Measurements from ENCODE around the gene COL16A1. TPM values are rescaled to one million over a fixed set of nuclear protein-coding genes. Genes with fewer than 3 reads are reported as not detected.

COL16A1 gene
- total RNA-seq, 4 donors from 2014 or later, result 79.7 to 128 (median 94.7) TPM

DNA sequence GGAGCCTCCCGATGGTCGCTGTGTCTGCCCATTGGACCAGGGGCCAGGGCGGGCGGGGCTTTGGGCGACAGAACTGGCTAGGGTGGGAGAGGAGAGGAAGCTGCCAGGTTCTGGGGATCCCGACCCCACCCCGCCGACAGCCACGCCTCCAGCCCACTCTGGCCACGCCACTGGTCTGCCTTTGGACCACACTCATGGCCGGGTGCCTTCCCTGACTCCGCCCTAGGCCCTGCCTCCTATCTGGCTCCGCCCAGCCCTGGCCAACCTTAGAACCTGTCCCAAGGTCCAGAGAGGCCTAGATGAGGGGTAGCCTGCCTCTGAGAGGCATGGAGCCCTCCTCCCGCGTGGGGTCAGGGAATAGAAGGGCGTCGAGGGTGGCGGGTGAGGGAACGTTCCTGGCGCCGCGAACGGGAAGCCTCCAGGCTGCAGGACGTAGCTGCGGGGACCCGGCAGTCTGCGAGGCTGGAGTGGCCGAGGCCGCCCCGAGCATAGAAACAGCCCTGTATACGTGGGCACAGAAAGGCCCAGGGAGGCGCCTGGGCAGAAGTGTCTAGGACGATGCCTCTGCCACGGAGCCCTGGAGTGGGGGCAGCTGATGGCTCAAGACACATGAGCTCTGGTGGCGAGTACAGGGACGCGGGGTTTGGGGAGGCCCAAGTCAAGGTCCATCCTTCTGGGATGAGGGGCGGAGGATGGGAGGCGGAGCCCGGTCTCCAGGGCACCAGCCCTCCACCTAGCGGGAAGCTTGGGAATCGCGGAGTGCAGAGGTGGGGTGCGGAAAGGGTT lies 11.5 kb upstream of the COL16A1 start:
- no peak for TF ChIP-seq POLR2A (IDR thresholded peaks at IDR 0.05)
- TF ChIP-seq, protein P1, sequence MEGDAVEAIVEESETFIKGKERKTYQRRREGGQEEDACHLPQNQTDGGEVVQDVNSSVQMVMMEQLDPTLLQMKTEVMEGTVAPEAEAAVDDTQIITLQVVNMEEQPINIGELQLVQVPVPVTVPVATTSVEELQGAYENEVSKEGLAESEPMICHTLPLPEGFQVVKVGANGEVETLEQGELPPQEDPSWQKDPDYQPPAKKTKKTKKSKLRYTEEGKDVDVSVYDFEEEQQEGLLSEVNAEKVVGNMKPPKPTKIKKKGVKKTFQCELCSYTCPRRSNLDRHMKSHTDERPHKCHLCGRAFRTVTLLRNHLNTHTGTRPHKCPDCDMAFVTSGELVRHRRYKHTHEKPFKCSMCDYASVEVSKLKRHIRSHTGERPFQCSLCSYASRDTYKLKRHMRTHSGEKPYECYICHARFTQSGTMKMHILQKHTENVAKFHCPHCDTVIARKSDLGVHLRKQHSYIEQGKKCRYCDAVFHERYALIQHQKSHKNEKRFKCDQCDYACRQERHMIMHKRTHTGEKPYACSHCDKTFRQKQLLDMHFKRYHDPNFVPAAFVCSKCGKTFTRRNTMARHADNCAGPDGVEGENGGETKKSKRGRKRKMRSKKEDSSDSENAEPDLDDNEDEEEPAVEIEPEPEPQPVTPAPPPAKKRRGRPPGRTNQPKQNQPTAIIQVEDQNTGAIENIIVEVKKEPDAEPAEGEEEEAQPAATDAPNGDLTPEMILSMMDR (IDR thresholded peaks at IDR 0.05), result peak in 1 of 3 donors; percentile 21
- 4 to 18% methylated on average over 30 to 35 of the region's 44 CpGs for WGBS, 2 donors
- peak; percentile 89 to 99 for DNase-seq (ENCODE audit: low spot score in 2 of 2)
- intact Hi-C loops (cut with DNase I; ENCODE audit: low total_unique reads), result no loop called here
- no peak overlapping the region for H3K4me3 ChIP-seq (ENCODE audit: low read depth, poor library complexity, severe bottlenecking)

DNA sequence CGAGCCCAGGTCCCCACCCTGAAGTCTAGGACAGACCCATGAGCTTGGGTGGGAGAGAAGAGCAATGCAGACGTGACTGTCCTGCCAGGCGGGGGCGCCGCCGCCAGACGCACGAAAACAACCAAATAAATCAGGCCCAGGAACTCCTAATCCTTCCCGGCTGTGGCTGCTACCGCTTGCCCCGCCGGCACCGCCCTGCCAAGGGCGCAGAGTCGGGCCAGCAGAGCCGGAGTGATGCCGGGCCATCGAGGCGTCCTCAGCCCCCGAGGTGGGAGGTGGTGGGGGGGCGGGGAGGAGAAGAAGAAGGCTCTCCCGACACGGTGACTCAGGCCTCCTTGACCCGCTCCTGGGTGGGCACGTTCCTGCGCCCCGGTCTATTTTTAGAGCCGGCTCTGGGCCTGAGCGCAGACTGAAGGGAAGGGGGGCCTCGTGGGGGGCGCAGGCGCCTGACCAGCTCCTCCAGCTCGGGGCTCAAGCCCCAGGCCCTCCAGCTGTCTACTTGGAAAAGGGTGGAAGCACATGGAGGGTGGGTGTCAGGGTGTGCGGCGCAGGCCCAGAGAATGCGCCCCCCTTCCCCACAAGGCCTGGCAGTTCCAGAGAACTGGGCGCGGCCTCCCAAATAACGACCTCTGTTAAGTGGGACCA lies 10.7 kb upstream of the COL16A1 start:
- 9 to 11% methylated on average over 15 to 33 of the region's 39 CpGs for whole genome bisulfite sequencing, 2 donors
- no peak for TF ChIP-seq POLR2A (IDR thresholded peaks at IDR 0.05)
- TF ChIP-seq, protein P1 (IDR thresholded peaks at IDR 0.05), result no peak
- no peak overlapping the region for H3K4me3 ChIP-seq (ENCODE audit: low read depth, poor library complexity, severe bottlenecking)
- intact Hi-C loops (cut with DNase I; ENCODE audit: low total_unique reads), result no loop called here
- DNase-seq (ENCODE audit: low spot score in 2 of 2), result peak; percentile 75 to 96

DNA sequence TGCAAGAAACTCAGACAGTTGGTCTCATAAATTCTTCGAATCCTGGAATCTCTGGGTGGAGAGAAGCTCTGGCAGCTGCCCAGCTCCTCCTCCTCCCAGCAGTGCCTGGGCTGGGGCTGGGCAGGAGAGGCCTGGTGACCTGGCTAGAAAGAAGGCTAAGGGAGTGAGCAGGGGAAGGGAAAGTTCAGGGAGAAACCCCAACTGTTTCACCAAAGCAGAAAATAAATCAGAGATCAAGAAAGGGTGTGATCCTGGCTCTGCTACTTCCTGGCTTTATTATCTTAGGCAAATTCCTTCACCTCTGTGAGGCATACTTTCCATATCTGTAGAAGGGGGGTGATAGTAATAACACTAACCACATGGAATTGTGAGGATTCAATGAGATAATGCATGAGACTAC lies 8.8 kb upstream of the COL16A1 start:
- no peak for DNase-seq (ENCODE audit: low spot score in 2 of 2)

DNA sequence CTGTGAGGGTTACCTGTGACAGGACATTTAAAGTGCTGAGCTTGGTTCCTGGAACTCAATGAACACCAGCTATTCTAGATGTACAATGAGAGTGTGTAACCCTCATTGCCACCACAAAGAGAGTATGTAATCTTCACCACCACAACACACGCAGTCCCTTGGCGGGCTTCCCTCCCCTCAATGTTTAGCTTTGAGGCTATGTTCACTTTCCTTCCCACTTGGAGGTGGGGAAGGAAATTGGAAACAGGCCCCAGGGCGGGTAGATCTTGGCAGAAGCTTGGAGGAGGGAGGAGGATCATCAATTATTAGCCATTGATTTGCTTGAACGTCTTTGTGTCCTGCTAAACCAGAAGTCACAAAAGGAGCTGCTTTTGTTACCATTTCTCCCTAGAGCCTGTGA lies 8.3 kb upstream of the COL16A1 start:
- TF ChIP-seq POLR2A (IDR thresholded peaks at IDR 0.05), result no peak
- TF ChIP-seq, protein P1 (IDR thresholded peaks at IDR 0.05), result no peak
- intact Hi-C loops (cut with DNase I; ENCODE audit: low total_unique reads), result no loop called here
- 41 to 42% methylated on average over 4 of the region's 4 CpGs for WGBS, 2 donors

More for the DNA sequence above, 8.8 kb upstream of the COL16A1 start:
- no peak overlapping the region for H3K4me3 ChIP-seq (ENCODE audit: low read depth, poor library complexity, severe bottlenecking)
- WGBS, 2 donors, result 13 to 21% methylated on average over 1 of the region's 1 CpG
- TF ChIP-seq, protein P1 (IDR thresholded peaks at IDR 0.05), result no peak
- TF ChIP-seq POLR2A (IDR thresholded peaks at IDR 0.05), result no peak
- intact Hi-C loops (cut with DNase I; ENCODE audit: low total_unique reads), result no loop called here

DNA sequence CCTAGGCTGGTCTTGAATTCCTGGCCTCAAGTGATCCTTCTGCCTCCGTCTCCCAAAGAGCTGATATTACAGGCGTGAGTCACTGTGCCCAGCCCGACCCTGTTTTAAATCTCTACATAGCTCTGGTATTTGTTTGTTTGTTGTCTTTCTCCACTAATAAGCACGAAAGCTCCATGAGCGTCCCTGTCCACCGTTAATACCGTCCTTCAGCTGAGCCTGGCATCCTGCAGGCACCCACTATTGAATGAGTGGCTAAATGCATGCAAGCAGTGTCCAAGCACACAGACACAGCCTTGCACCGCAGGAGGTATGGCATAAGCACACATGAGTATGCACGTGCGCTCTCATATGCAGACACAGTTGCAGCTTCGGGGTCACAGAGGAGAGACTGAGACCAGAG lies 4.5 kb upstream of the COL16A1 start:
- WGBS, 2 donors, result 56 to 64% methylated on average over 11 of the region's 11 CpGs
- intact Hi-C loops (cut with DNase I; ENCODE audit: low total_unique reads), result no loop called here
- no peak for DNase-seq (ENCODE audit: low spot score in 2 of 2)
- TF ChIP-seq, protein P1 (IDR thresholded peaks at IDR 0.05), result no peak
- TF ChIP-seq POLR2A (IDR thresholded peaks at IDR 0.05), result no peak
- no peak overlapping the region for H3K4me3 ChIP-seq (ENCODE audit: low read depth, poor library complexity, severe bottlenecking)

More for the DNA sequence above, 8.3 kb upstream of the COL16A1 start:
- no peak for DNase-seq (ENCODE audit: low spot score in 2 of 2)
- H3K4me3 ChIP-seq (ENCODE audit: low read depth, poor library complexity, severe bottlenecking), result no peak overlapping the region

Measured in lower leg skin (tissue), 4 donors.